Measurements from ENCODE around the gene GSE1. TPM values are rescaled to one million over a fixed set of nuclear protein-coding genes. Genes with fewer than 3 reads are reported as not detected.

Gene GSE1
- total and polyA plus RNA-seq, 2 of the 13 experiments (the other 11 are each of a cell fraction or from before 2014, with no cell fraction given): 16.1 to 31.2 TPM

GRCh38 chr16:85724126-85724879 lies 111.2 kb downstream of the GSE1 start (continued):
- TF ChIP-seq MAX (IDR thresholded peaks at IDR 0.05) (peak; percentile 79), PRMT3 (CRISPR knock-in tag; IDR thresholded peaks at IDR 0.05; ENCODE audit: borderline replicate concordance, low read depth) (no peak), JARID2 (CRISPR knock-in tag; IDR thresholded peaks at IDR 0.05; ENCODE audit: insufficient replicate concordance) (no peak), HES4 (CRISPR knock-in tag; IDR thresholded peaks at IDR 0.05; ENCODE audit: borderline replicate concordance) (no peak), ZBTB10 (CRISPR knock-in tag; IDR thresholded peaks at IDR 0.05; ENCODE audit: borderline replicate concordance) (no peak), PLSCR1 (CRISPR knock-in tag; IDR thresholded peaks at IDR 0.05; ENCODE audit: borderline replicate concordance) (no peak), SATB2 (CRISPR knock-in tag; IDR thresholded peaks at IDR 0.05) (no peak), ZNF746 (CRISPR knock-in tag; IDR thresholded peaks at IDR 0.05) (no peak), HOXD1 (CRISPR knock-in tag; IDR thresholded peaks at IDR 0.05) (no peak), SMARCC2 (IDR thresholded peaks at IDR 0.05) (no peak), ZNF274 (CRISPR knock-in tag; IDR thresholded peaks at IDR 0.05) (0 out of 2 replicates have a peak, but pooled peaks have one; percentile 51), TFDP2 (CRISPR knock-in tag; IDR thresholded peaks at IDR 0.05) (0 out of 2 replicates have a peak, but pooled peaks have one; percentile 23), FOXC1 (CRISPR knock-in tag; IDR thresholded peaks at IDR 0.05; ENCODE audit: borderline replicate concordance) (0 out of 2 replicates have a peak, but pooled peaks have one; percentile 33), KLF16 (CRISPR knock-in tag; IDR thresholded peaks at IDR 0.05) (no peak), EED (CRISPR knock-in tag; IDR thresholded peaks at IDR 0.05) (no peak), CBX1 (IDR thresholded peaks at IDR 0.05; ENCODE audit: low read depth) (no peak), ZNF501 (CRISPR knock-in tag; IDR thresholded peaks at IDR 0.05) (peak; percentile 57)
- TF ChIP-seq, protein P1, sequence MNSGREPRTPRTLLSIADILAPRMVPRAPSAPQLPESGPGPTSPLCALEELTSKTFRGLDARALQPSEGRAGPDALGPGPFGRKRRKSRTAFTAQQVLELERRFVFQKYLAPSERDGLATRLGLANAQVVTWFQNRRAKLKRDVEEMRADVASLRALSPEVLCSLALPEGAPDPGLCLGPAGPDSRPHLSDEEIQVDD (CRISPR knock-in tag; IDR thresholded peaks at IDR 0.05; ENCODE audit: borderline replicate concordance): no peak
- TF ChIP-seq, protein P2, sequence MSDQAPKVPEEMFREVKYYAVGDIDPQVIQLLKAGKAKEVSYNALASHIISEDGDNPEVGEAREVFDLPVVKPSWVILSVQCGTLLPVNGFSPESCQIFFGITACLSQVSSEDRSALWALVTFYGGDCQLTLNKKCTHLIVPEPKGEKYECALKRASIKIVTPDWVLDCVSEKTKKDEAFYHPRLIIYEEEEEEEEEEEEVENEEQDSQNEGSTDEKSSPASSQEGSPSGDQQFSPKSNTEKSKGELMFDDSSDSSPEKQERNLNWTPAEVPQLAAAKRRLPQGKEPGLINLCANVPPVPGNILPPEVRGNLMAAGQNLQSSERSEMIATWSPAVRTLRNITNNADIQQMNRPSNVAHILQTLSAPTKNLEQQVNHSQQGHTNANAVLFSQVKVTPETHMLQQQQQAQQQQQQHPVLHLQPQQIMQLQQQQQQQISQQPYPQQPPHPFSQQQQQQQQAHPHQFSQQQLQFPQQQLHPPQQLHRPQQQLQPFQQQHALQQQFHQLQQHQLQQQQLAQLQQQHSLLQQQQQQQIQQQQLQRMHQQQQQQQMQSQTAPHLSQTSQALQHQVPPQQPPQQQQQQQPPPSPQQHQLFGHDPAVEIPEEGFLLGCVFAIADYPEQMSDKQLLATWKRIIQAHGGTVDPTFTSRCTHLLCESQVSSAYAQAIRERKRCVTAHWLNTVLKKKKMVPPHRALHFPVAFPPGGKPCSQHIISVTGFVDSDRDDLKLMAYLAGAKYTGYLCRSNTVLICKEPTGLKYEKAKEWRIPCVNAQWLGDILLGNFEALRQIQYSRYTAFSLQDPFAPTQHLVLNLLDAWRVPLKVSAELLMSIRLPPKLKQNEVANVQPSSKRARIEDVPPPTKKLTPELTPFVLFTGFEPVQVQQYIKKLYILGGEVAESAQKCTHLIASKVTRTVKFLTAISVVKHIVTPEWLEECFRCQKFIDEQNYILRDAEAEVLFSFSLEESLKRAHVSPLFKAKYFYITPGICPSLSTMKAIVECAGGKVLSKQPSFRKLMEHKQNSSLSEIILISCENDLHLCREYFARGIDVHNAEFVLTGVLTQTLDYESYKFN (CRISPR knock-in tag; conservative IDR thresholded peaks at IDR 0.05): 0 out of 2 replicates have a peak, but pooled peaks have one; percentile 24
